PFSK-1 (cell line): ENCODE measurements around the gene ARHGEF12.

Source experiments
- FOXP2 ChIP-seq: optimal IDR thresholded peaks from 2 replicates; pipeline ENCODE3; 2011; ENCODE audit warnings: borderline replicate concordance, control low read depth, inconsistent platforms; ENCODE audit not compliant: insufficient read depth; ENCODE audit errors: extremely low read length, extremely low read depth
- POLR2AphosphoS5 ChIP-seq: IDR thresholded peaks from 2 replicates; pipeline ENCODE4 v1.6.1; 2012; ENCODE audit warnings: low read depth, mild to moderate bottlenecking, control low read depth, low read length, moderate library complexity
- TAF1 ChIP-seq: IDR thresholded peaks from 2 replicates; pipeline ENCODE4 v1.6.1; 2012; ENCODE audit warnings: low read length, control low read depth, borderline replicate concordance; ENCODE audit not compliant: insufficient read depth

GRCh38 chr11:120332822-120333716 is 3.1 kb upstream of the ARHGEF12 start:
- TF ChIP-seq TAF1 = no peak
- no peak for TF ChIP-seq FOXP2
- TF ChIP-seq POLR2AphosphoS5 = no peak
